HG03432 (cell line): ENCODE results near the gene RPUSD1.
A peak's percentile ranks its signal among the peaks of the same experiment; 100 is the strongest.
"Not testable (repeated sequence)": the region's sequence is repeated elsewhere in the genome, so short reads cannot be mapped to it uniquely, and the experiment has no call there.

ENCODE experiments used
- ATAC-seq: cut with Tn5 transposase; IDR thresholded peaks from one replicate; pipeline ENCODE4 v1.9.1; 2021; ENCODE audit warnings: mild to moderate bottlenecking, moderate library complexity; ENCODE audit not compliant: unreplicated experiment

The RPUSD1 gene

GRCh38 chr16:787978-788398 is at the start of gene RPUSD1:
Gene RPUSD1 (minus strand): TSS chr16:788381. CDS start chr16:787737, 644 bp downstream.
- ATAC-seq: peak; percentile 21

DNA sequence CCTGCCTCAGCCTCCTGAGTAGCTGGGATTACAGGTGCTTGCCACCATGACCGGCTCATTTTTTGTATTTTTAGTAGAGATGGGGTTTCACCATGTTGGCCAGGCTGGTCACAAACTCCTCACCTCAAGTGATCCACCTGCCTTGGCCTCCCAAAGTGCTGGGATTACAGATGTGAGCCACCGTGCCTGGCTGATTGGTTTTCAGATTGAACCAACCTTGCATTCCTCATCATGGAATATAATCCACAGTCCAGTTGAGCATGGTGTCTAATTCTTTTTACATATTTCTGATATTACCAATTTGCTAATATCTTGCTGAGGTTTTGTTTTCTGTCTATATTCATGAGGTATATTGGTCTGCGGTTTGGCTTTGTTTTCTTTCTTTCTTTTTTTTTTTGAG is 48.6 kb upstream of the RPUSD1 start:
- ATAC-seq: not testable (repeated sequence)

DNA sequence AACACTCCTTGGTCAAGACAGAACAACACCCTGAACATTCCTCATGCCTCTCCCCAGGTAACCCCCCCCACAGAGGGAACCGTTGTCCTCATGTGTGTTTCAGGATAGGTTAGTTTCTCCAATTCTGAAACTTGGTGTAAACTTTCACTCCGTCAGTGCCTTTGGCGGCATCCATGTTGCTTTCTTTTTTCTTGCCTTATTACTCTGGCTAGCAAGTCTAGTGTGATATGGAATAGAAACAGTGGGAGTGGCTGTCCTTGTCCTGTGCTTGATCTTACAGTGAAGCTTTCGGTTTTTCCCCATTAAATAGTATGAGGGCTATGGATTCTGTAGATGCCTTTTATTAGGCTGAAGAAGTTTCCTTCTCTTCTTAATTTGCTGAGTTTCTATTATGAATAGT is 48.0 kb upstream of the RPUSD1 start:
- ATAC-seq: no peak

DNA sequence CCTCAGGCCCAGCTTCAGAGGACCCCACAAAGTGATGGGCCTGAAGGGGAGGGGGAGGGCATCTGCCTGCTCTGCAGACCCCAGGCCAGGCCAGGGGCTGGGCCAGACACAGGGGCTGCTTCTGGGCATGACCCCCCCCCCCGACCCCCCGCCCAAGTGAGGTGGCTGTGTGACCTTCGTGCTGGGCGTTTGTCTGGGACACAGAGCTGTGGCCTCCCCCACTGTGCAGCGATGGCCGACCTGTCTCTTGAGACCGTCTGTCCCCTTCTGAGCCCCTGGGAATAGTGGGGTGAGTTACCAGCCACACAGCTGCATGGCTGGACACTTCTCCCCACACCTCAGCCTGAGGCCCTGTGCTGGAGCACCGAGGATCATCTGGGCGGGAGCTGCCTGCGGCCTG is 47.2 kb upstream of the RPUSD1 start:
- no peak for ATAC-seq

GRCh38 chr16:833411-833810 is 45.2 kb upstream of the RPUSD1 start:
- no peak for ATAC-seq

- ATAC-seq: no peak
These were observed 44.6 kb upstream of the RPUSD1 start for GRCh38 chr16:832652-833336.

- ATAC-seq: no peak
These were observed 43.6 kb upstream of the RPUSD1 start for GRCh38 chr16:831571-832413.

DNA sequence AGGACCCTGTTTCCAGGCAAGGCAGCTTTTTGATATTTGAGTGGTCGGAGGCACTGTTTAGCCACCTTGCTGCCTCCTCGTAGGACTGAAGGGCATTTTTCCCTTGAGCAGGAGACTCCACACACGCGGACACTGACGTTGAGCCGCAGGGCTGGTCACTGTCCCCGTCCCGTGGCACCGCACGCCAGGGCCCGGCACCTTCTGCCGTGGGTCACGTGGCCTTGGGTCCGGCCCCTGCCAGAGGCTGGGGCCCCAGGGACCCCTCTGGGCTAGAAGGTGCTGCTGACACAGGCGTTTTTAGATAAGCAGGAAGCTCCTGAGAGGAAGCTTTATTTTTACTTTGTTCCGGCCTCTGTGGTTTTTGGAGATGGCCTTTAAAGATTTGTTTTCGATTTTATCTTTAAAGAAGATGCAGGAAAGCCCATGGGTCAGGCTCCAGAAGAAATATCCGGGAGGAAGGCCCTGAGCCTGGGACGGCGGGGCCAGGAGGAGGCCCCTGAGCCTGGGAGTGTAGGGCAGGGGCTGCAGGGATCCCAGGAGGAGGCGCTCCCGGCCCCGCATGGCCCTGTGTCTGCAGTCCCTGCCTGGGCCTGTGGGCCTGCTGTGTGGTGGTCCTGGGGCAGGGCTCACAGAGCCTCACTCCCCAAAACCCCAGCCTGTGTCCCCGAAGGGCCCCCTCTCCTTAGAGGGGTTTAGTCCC is 42.8 kb upstream of the RPUSD1 start:
- ATAC-seq: no peak

DNA sequence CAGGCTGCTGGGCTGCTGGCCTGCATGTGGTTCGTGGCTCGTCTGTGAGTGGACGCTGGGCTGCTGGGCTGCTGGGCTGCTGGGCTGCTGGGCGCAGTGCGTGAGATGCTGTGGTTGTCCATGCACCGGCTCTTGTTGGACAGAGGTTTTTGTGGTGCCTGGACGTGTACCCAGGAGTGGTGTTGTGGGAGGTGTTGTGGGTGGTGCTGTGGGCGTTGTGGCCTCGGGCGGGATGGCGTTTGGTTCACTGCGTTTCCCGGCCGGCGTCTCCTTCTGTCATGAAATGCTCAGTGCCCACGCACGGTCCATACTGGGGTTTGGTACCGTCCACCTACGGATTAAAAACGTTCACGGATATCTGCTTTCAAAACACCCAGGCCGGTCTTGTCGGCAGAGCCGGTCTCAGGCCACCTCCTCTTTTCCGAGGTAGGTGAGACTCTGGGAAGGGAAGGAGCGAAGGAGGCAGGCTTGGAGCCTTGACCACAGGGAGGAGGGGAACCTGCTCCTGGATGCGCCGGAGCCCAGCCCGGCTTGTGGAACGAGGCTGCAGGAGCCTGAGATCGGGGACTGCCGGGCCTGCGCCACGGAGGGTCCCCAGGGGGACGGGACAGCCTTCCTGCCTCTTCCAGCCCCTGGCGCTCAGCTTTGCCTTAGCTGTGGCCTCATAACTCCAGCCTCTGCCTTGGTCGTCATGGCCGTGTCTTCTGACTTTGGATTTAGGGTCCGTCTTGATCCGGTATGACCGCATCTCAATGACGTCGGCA is 42.1 kb upstream of the RPUSD1 start:
- no peak for ATAC-seq

- no peak for ATAC-seq
These were observed 40.7 kb upstream of the RPUSD1 start for GRCh38 chr16:828891-829290.

DNA sequence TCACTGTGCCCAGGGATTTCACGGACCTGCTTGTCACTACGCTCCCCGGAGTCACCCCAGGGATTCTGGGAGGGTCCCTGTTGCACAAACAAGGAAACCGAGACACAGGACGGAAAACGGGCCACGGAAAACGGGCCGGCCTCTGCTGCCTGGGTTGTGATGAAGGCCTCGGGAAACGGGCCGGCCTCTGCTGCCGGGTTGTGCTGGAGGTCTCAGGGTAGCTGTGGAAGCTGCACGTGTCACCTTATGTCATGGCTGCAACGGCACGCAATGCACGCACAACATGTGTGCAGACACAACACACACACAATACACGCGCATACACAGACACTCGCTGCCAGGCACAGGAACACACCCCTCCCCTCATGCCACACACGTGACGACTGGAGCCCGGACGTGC is 39.3 kb upstream of the RPUSD1 start:
- no peak for ATAC-seq

DNA sequence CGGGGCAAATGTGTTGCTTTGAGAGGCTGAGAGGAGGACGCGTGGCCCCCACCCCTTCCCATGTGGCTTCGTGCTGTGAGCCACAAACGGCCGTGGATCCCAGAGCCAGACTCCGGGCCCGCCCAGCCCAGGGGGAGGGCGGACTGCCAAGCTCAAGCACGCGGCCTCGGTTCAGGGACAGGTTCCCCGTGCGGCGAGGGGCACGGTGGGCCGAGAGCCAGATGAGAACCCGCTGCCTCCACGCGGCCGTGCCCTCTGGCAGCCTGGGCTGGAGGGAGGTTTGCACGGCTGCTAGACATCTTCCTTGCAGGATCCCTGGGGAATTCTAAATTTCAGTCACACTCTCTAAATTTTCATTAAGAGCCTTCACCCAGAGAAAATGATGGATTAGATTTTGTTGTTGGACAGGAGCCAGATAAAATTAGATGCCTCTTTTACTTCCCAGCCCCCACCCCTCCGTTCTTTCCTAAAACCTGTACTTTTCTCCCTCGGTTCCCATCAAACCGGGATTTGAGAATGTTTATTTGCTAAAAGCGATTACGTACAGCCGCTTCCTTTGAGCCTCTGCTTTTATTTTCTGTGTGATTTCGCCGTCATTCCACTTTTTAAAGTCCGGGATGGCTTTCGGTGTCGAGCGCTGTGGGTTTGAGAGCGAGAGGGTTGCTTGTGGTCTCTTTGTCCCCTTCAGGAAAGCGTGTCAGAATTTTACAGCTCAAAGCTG is 37.3 kb upstream of the RPUSD1 start:
- ATAC-seq: no peak

- ATAC-seq: no peak
These were observed 36.4 kb upstream of the RPUSD1 start for GRCh38 chr16:824601-825000.

DNA sequence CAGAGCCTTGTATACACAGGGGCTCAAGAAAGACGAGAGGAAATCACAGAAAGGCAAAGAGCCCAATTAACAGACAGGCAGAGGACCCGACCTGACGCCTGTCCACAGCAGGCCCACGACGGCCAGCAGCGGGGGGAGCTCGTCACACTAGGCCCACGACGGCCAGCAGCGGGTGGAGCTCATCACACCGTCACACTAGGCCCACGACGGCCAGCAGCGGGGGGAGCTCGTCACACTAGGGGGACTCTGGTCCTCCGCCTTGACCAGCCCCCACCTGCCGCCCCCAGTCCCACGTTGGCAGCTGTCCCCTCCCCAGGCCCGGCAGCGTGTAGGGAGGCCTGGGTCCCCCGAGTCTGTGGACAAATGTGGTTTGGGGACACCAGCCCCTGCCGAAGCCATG is 36.0 kb upstream of the RPUSD1 start:
- no peak for ATAC-seq

DNA sequence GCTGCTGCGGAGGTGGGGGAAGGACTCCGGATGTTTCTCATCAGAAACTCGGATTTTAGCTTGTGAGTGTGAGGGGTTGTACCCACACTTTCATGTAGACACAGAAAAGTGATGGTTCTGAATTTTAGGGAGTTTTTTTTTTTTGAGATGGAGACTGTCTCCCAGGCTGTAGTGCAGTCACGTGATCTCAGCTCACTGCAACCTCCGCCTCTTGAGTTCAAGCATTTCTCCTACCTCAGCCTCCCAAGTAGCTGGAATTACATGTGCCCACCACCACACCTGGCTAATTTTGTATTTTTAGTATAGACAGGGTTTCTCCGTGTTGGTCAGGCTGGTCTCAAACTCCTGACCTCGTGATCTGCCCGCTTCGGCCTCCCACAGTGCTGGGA is 34.7 kb upstream of the RPUSD1 start:
- ATAC-seq: no peak

DNA sequence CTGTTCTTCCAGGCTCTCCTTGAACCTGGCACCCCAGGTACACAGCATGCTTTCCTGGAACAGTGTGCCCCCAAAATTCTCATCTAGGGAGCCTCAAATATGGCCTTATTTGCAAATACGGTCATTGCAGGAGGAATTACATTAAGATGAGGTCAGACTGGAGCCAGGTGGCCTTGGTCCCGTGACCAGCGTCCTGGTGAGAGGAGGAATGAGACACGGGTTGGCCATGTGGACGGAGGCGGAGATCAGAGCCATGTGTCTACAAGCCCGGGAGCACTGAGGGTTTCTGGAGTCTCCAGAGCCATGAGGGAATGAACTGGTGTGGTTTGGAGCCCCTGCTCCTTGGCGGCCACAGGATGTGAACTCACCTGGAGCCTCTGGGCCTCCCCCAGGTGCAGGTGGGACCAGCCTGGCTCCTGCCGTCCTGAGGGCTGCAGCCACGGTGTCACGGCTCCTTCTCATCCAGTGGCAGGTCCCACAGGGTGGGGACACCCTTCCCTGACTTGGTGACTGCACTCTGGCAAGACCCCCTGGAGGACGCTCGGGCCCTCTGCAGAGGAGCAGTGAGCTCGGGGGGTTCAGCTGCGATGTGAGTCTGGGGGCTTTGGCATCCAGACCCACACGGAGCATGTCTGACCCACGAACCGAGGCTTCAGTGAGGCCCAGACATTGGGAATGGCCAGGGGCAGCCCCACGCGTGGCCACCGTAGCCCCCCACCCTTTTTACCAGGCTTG is 34.2 kb upstream of the RPUSD1 start:
- no peak for ATAC-seq

DNA sequence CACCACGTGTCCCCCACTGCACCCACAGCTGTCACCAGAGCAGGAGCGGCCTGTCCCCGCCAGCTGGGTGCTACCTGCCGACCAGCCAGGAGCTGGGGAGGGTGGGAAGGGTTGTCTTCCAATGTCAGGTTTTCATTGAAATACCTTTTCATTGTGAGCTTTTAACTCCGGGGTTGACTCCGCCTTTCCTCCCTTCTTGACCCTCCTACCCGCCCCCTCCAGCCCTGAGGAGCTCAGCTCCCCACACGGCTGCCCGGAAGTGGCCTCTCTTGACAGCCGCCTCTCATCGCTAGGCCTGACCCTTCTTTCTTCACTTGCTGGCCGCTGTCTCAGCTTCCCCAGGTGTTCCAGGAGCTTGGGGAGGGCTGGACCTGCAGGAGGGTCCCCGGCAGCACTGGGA is 33.6 kb upstream of the RPUSD1 start:
- no peak for ATAC-seq

GRCh38 chr16:820748-821147 is 32.6 kb upstream of the RPUSD1 start:
- ATAC-seq: no peak

DNA sequence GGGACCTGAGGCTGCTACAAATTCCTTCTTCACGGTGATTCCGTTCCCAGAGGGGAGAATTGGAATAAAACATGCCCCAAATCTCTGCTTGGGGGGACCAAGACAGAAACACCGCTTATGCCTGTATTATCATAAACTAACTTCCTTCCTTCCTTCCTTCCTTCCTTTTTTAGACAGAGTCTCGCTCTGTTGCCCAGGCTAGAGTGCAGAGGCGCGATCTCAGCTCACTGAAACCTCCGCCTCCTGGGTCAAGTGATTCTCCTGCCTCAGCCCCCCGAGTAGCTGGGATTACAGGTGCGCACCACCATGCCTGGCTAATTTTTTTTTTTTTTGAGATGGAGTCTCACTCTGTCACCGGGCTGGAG is 31.8 kb upstream of the RPUSD1 start:
- ATAC-seq: not testable (repeated sequence)
